ENCODE results near the gene NALCN. TPM values are rescaled to one million over a fixed set of nuclear protein-coding genes. Genes with fewer than 3 reads are reported as not detected.
A peak's percentile ranks its signal among the peaks of the same experiment; 100 is the strongest.

NALCN gene
- total and polyA plus RNA-seq, 2 of the 8 experiments (the other 6 are each of a cell fraction or from before 2014, with no cell fraction given) = 0.26 to 0.54 TPM

- Histone ChIP-seq H4K91ac (replicated peaks; ENCODE audit: insufficient read length, low read length) (no peak overlapping the region), H3K79me2 (ENCODE audit: control insufficient read depth in 1 of 2, insufficient read depth in 2 of 2, low read length in 2 of 2) (no peaks in the 10 kb centered on the region), H3K56ac (replicated peaks; ENCODE audit: insufficient read length, low read depth, low read length) (no peak overlapping the region), H3K14ac (ENCODE audit: insufficient read length) (no peak overlapping the region), H3K36me3 (ENCODE audit: control insufficient read depth in 2 of 4, insufficient read depth in 4 of 4, low read length in 3 of 4) (no peaks in the 10 kb centered on the region), H4K8ac (ENCODE audit: extremely low read depth, insufficient read depth, low read length) (no peak overlapping the region), H3K9ac (replicated peaks in 1 of 4; ENCODE audit: extremely low read depth in 1 of 4, low read depth in 3 of 4, low read length in 3 of 4) (no peak overlapping the region), H4K5ac (ENCODE audit: insufficient read length, low read depth, low read length) (no peak overlapping the region), H2BK120ac (replicated peaks; ENCODE audit: low read depth, low read length) (no peak overlapping the region), H3K23ac (ENCODE audit: insufficient read length) (no peak overlapping the region), H3K27me3 (replicated peaks in 1 of 4; ENCODE audit: control insufficient read depth in 3 of 4, extremely low read depth in 1 of 4, insufficient read depth in 3 of 4, low read length in 3 of 4) (no peaks in the 10 kb centered on the region), H4K20me1 (replicated peaks in 1 of 2; ENCODE audit: control insufficient read depth in 1 of 2, insufficient read depth in 2 of 2, low read length in 2 of 2) (no peaks in the 10 kb centered on the region), H3K79me1 (ENCODE audit: low read depth, low read length) (no peaks in the 10 kb centered on the region), H3K9me3 (ENCODE audit: insufficient read depth in 2 of 2, low read depth in 1 of 2, low read length in 1 of 2) (no peaks in the 10 kb centered on the region), H3K4me3 (ENCODE audit: extremely low read depth in 1 of 4, insufficient read depth in 2 of 4, low read depth in 3 of 4, low read length in 4 of 4) (no peak overlapping the region), H2AFZ (ENCODE audit: low read length) (no peak overlapping the region), H2AK5ac (ENCODE audit: low read depth, low read length) (no peak overlapping the region), H3K4me1 (replicated peaks in 1 of 4; ENCODE audit: control insufficient read depth in 3 of 4, insufficient read depth in 4 of 4, low read length in 3 of 4) (peaks cover 0 to 4% (median 3%) of the 10 kb centered on the region in 4 experiments; a peak in 3 of 7 replicates), H2BK12ac (ENCODE audit: low read depth, low read length) (no peak overlapping the region), H3K4me2 (ENCODE audit: insufficient read depth in 1 of 2, low read depth in 2 of 2, low read length in 2 of 2) (peak overlapping the region; percentile 17 to 47; a peak in 2 of 4 replicates), H3K23me2 (ENCODE audit: low read depth, low read length) (no peaks in the 10 kb centered on the region; the same call in 1 of the 2 replicates), H3K18ac (ENCODE audit: extremely low read depth, low read length) (no peak overlapping the region), H2BK20ac (ENCODE audit: low read length) (no peak overlapping the region), H2BK5ac (ENCODE audit: low read depth, low read length) (no peak overlapping the region), H3K4ac (replicated peaks; ENCODE audit: insufficient read length, low read depth, low read length) (no peak overlapping the region), H3K27ac (ENCODE audit: low read depth, low read length) (no peak overlapping the region), H2BK15ac (ENCODE audit: low read length) (no peak overlapping the region)
- no peak for FAIRE-seq
- WGBS, 2 experiments (ENCODE audit: extremely low coverage in 1 of 2, insufficient coverage in 1 of 2, insufficient read length in 1 of 2, insufficient replicate concordance in 2 of 2, low coverage in 1 of 2, low lambda C conversion rate in 2 of 2, missing lambda C conversion rate in 1 of 2) = 27% methylated on average over 2 of the region's 2 CpGs; no CpG with 5 or more reads in 1 of the 2 experiments
- CTCF ChIA-PET (ENCODE audit: partially characterized antibody) = interaction anchor here (1.6 kb wide), 1 partner anchor 9 kb away, joined by 4 read pairs; no protein-coding TSS in a partner anchor
- DNase-seq (ENCODE audit: low read depth in 1 of 2, low spot score in 2 of 2) = no peak
- POLR2A ChIA-PET (ENCODE audit: partially characterized antibody) = no interaction called here
- TF ChIP-seq JUN (IDR thresholded peaks at IDR 0.05; ENCODE audit: low read depth, low read length) (no peak), HDAC2 (IDR thresholded peaks at IDR 0.05; ENCODE audit: borderline replicate concordance in 1 of 2, low read depth in 2 of 2, low read length in 2 of 2) (no peak), RBBP5 (IDR thresholded peaks at IDR 0.05; ENCODE audit: borderline replicate concordance, low read depth, low read length) (no peak), KDM4A (IDR thresholded peaks at IDR 0.05; ENCODE audit: low read depth, low read length, severe bottlenecking) (no peak), ATF3 (IDR thresholded peaks at IDR 0.05; ENCODE audit: insufficient read depth, low read depth, low read length) (no peak), GTF2F1 (IDR thresholded peaks at IDR 0.05; ENCODE audit: borderline replicate concordance, low read depth, low read length) (no peak), ATF2 (IDR thresholded peaks at IDR 0.05; ENCODE audit: low read length) (no peak), SP2 (IDR thresholded peaks at IDR 0.05; ENCODE audit: low read length) (no peak), YY1 (IDR thresholded peaks at IDR 0.05; ENCODE audit: low read depth, low read length) (no peak), TEAD4 (IDR thresholded peaks at IDR 0.05; ENCODE audit: low read depth, low read length) (no peak), CTBP2 (IDR thresholded peaks at IDR 0.05; ENCODE audit: borderline replicate concordance, insufficient read depth, insufficient read length, low read length) (no peak), SIX5 (IDR thresholded peaks at IDR 0.05; ENCODE audit: low read depth, low read length) (no peak)
These were observed 406.2 kb downstream of the NALCN start for GRCh38 chr13:101010100-101010499.

All from H1 (cell line).